GM12872 (cell line): Measurements from ENCODE around the gene PIK3C3.

Experiments used
- CTCF ChIP-seq: IDR thresholded peaks from 3 replicates; pipeline ENCODE4 v1.5.1; 2011; ENCODE audit warnings: low read depth, mild to moderate bottlenecking, low read length, moderate library complexity; ENCODE audit not compliant: insufficient read depth

Gene PIK3C3

GRCh38 chr18:42039396-42039795 lies 84.4 kb downstream of the PIK3C3 start:
- no peak for TF ChIP-seq CTCF

GRCh38 chr18:42041793-42042192 lies 86.8 kb downstream of the PIK3C3 start:
- TF ChIP-seq CTCF: no peak

- TF ChIP-seq CTCF: no peak
These were observed 90.3 kb downstream of the PIK3C3 start for GRCh38 chr18:42045346-42045745.

- no peak for TF ChIP-seq CTCF
These were observed 92.7 kb downstream of the PIK3C3 start for GRCh38 chr18:42047721-42048120.

- TF ChIP-seq CTCF: no peak
These were observed 93.1 kb downstream of the PIK3C3 start for GRCh38 chr18:42048158-42048557.

GRCh38 chr18:42051411-42051810 lies 96.4 kb downstream of the PIK3C3 start:
- no peak for TF ChIP-seq CTCF

GRCh38 chr18:42052122-42052708 lies 97.2 kb downstream of the PIK3C3 start:
- peak; percentile 28; the same call in 2 of the 3 replicates for TF ChIP-seq CTCF
